Measurements from ENCODE around the gene DLK1.

Gene DLK1

GRCh38 chr14:100706200-100706599 is 20.5 kb upstream of the DLK1 start:
- Histone ChIP-seq H3K9me3 (ENCODE audit: control insufficient read depth, insufficient read depth, low read length) (no peaks in the 10 kb centered on the region), H3K36me3 (ENCODE audit: control insufficient read depth, insufficient read depth, low read length) (no peaks in the 10 kb centered on the region), H3K4me1 (ENCODE audit: control insufficient read depth, insufficient read depth, low read length) (peaks cover 21% of the 10 kb centered on the region), H3K9ac (ENCODE audit: low read depth, low read length) (no peak overlapping the region), H3K27me3 (ENCODE audit: control insufficient read depth, insufficient read depth, low read length) (peaks cover 25% of the 10 kb centered on the region), H3K27ac (ENCODE audit: low read depth, low read length) (no peak overlapping the region), H3K4me3 (ENCODE audit: low read depth, low read length) (no peak overlapping the region)

- H3K9me3 ChIP-seq (ENCODE audit: control insufficient read depth, insufficient read depth, low read length) = no peaks in the 10 kb centered on the region
- H3K4me1 ChIP-seq (ENCODE audit: control insufficient read depth, insufficient read depth, low read length) = peaks cover 21% of the 10 kb centered on the region
- no peak overlapping the region for H3K4me3 ChIP-seq (ENCODE audit: low read depth, low read length)
- H3K36me3 ChIP-seq (ENCODE audit: control insufficient read depth, insufficient read depth, low read length) = no peaks in the 10 kb centered on the region
- peaks cover 31% of the 10 kb centered on the region for H3K27me3 ChIP-seq (ENCODE audit: control insufficient read depth, insufficient read depth, low read length)
- no peak overlapping the region for H3K27ac ChIP-seq (ENCODE audit: low read depth, low read length)
- no peak overlapping the region for H3K9ac ChIP-seq (ENCODE audit: low read depth, low read length)
Observed at GRCh38 chr14:100706860-100707259, 19.8 kb upstream of the DLK1 start.

- Histone ChIP-seq H3K4me1 (ENCODE audit: control insufficient read depth, insufficient read depth, low read length) (peaks cover 21% of the 10 kb centered on the region), H3K4me3 (ENCODE audit: low read depth, low read length) (peak overlapping the region; percentile 43), H3K9ac (ENCODE audit: low read depth, low read length) (no peak overlapping the region), H3K27me3 (ENCODE audit: control insufficient read depth, insufficient read depth, low read length) (peaks cover 33% of the 10 kb centered on the region), H3K27ac (ENCODE audit: low read depth, low read length) (no peak overlapping the region), H3K36me3 (ENCODE audit: control insufficient read depth, insufficient read depth, low read length) (no peaks in the 10 kb centered on the region), H3K9me3 (ENCODE audit: control insufficient read depth, insufficient read depth, low read length) (no peaks in the 10 kb centered on the region)
Observed at GRCh38 chr14:100708425-100709288, 18.0 kb upstream of the DLK1 start.

DNA sequence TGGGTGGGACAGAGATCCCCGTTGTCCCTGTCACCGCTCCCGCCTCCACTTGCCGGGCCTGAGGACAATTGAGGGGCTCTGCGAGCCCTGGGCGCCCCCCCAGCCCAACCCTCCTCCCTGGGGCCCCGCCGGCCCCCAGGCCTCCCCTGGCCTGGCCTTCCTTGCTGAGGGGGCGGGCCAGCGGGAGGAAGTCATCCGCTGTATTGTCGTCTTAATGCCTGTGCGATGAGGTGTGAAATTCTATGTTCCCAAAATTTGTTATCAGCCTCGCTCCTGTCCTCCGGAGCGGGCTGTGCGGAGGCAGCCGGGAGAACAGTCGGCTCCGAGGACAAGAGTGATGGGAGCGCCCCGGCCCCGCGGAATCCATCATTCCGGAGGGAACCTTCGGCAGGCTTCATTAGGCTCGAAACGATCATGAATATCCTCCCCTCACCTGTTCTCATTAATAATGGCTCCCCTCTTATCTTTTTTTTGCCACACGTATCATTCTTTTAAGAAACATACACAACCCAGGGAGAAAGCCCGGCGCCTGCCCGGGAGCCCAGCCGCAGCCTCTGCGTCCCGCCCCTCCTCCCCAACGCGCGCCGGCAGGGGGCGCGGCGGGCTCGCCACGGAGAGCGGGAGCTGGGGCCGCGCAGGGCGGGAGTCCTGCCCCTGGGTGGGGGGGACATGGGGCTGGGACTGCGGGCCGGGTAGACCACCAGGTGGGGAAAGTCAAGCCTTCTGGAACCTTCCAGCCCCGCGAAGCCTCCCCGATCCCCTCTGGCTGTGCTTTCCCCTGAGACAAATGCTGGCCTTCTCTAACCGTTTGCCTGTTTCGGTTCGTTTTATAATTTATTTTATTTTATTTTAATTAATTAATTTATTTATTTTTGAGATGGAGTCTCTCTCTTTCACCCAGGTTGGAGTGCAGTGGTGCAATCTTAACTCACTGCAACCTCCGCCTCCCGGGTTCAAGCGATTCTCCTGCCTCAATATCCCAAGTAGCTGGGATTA is 17.1 kb upstream of the DLK1 start:
- Histone ChIP-seq H3K9me3 (ENCODE audit: control insufficient read depth, insufficient read depth, low read length) (no peaks in the 10 kb centered on the region), H3K27ac (ENCODE audit: low read depth, low read length) (no peak overlapping the region), H3K9ac (ENCODE audit: low read depth, low read length) (no peak overlapping the region), H3K4me3 (ENCODE audit: low read depth, low read length) (peak overlapping the region; percentile 43), H3K36me3 (ENCODE audit: control insufficient read depth, insufficient read depth, low read length) (no peaks in the 10 kb centered on the region), H3K4me1 (ENCODE audit: control insufficient read depth, insufficient read depth, low read length) (peaks cover 21% of the 10 kb centered on the region), H3K27me3 (ENCODE audit: control insufficient read depth, insufficient read depth, low read length) (peaks cover 33% of the 10 kb centered on the region)

GRCh38 chr14:100710391-100710790 is 16.3 kb upstream of the DLK1 start:
- Histone ChIP-seq H3K9ac (ENCODE audit: low read depth, low read length) (no peak overlapping the region), H3K36me3 (ENCODE audit: control insufficient read depth, insufficient read depth, low read length) (no peaks in the 10 kb centered on the region), H3K27ac (ENCODE audit: low read depth, low read length) (no peak overlapping the region), H3K4me1 (ENCODE audit: control insufficient read depth, insufficient read depth, low read length) (peaks cover 21% of the 10 kb centered on the region), H3K4me3 (ENCODE audit: low read depth, low read length) (no peak overlapping the region), H3K27me3 (ENCODE audit: control insufficient read depth, insufficient read depth, low read length) (peaks cover 33% of the 10 kb centered on the region), H3K9me3 (ENCODE audit: control insufficient read depth, insufficient read depth, low read length) (no peaks in the 10 kb centered on the region)

GRCh38 chr14:100710826-100711462 is 15.7 kb upstream of the DLK1 start:
- Histone ChIP-seq H3K9me3 (ENCODE audit: control insufficient read depth, insufficient read depth, low read length) (no peaks in the 10 kb centered on the region), H3K4me1 (ENCODE audit: control insufficient read depth, insufficient read depth, low read length) (peaks cover 21% of the 10 kb centered on the region), H3K36me3 (ENCODE audit: control insufficient read depth, insufficient read depth, low read length) (no peaks in the 10 kb centered on the region), H3K27me3 (ENCODE audit: control insufficient read depth, insufficient read depth, low read length) (peaks cover 33% of the 10 kb centered on the region), H3K9ac (ENCODE audit: low read depth, low read length) (no peak overlapping the region), H3K27ac (ENCODE audit: low read depth, low read length) (no peak overlapping the region), H3K4me3 (ENCODE audit: low read depth, low read length) (no peak overlapping the region)

- Histone ChIP-seq H3K27ac (ENCODE audit: low read depth, low read length) (no peak overlapping the region), H3K27me3 (ENCODE audit: control insufficient read depth, insufficient read depth, low read length) (peaks cover 33% of the 10 kb centered on the region), H3K36me3 (ENCODE audit: control insufficient read depth, insufficient read depth, low read length) (no peaks in the 10 kb centered on the region), H3K9me3 (ENCODE audit: control insufficient read depth, insufficient read depth, low read length) (no peaks in the 10 kb centered on the region), H3K9ac (ENCODE audit: low read depth, low read length) (no peak overlapping the region), H3K4me1 (ENCODE audit: control insufficient read depth, insufficient read depth, low read length) (peaks cover 21% of the 10 kb centered on the region), H3K4me3 (ENCODE audit: low read depth, low read length) (no peak overlapping the region)
Observed at GRCh38 chr14:100711493-100711892, 15.2 kb upstream of the DLK1 start.

DNA sequence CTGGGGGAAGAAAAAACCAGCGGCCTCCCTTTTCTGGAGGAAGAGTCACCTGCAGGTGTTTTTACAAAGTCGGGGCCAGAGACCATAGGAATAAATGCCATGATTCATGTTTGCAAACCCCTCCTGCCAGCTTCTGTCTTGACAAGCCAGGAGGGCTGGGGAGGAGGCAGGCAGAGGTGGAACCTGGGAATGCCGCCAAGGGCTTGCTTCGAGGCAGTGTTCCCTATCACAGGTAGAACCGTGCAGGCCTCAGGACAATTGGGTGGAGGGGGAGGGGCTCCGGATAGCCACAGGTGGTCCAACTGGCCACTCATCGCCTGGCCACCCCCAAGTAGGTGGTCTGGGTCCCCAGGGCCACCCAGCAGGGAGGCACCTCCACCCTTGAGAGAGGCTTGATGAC is 14.2 kb upstream of the DLK1 start:
- H3K4me1 ChIP-seq (ENCODE audit: control insufficient read depth, insufficient read depth, low read length) = peaks cover 21% of the 10 kb centered on the region

GRCh38 chr14:100713705-100714104 is 13.0 kb upstream of the DLK1 start:
- Histone ChIP-seq H3K36me3 (ENCODE audit: control insufficient read depth, insufficient read depth, low read length) (no peaks in the 10 kb centered on the region), H3K4me3 (ENCODE audit: low read depth, low read length) (no peak overlapping the region), H3K9me3 (ENCODE audit: control insufficient read depth, insufficient read depth, low read length) (no peaks in the 10 kb centered on the region), H3K4me1 (ENCODE audit: control insufficient read depth, insufficient read depth, low read length) (peaks cover 16% of the 10 kb centered on the region), H3K27me3 (ENCODE audit: control insufficient read depth, insufficient read depth, low read length) (peaks cover 30% of the 10 kb centered on the region), H3K27ac (ENCODE audit: low read depth, low read length) (no peak overlapping the region), H3K9ac (ENCODE audit: low read depth, low read length) (no peak overlapping the region)

More for the DNA sequence above, 14.2 kb upstream of the DLK1 start:
- Histone ChIP-seq H3K27ac (ENCODE audit: low read depth, low read length) (no peak overlapping the region), H3K36me3 (ENCODE audit: control insufficient read depth, insufficient read depth, low read length) (no peaks in the 10 kb centered on the region), H3K4me3 (ENCODE audit: low read depth, low read length) (no peak overlapping the region), H3K9me3 (ENCODE audit: control insufficient read depth, insufficient read depth, low read length) (no peaks in the 10 kb centered on the region), H3K27me3 (ENCODE audit: control insufficient read depth, insufficient read depth, low read length) (peaks cover 33% of the 10 kb centered on the region), H3K9ac (ENCODE audit: low read depth, low read length) (no peak overlapping the region)

- peaks cover 23% of the 10 kb centered on the region for H3K27me3 ChIP-seq (ENCODE audit: control insufficient read depth, insufficient read depth, low read length)
- no peaks in the 10 kb centered on the region for H3K36me3 ChIP-seq (ENCODE audit: control insufficient read depth, insufficient read depth, low read length)
- peaks cover 10% of the 10 kb centered on the region for H3K4me1 ChIP-seq (ENCODE audit: control insufficient read depth, insufficient read depth, low read length)
- no peaks in the 10 kb centered on the region for H3K9me3 ChIP-seq (ENCODE audit: control insufficient read depth, insufficient read depth, low read length)
- no peak overlapping the region for H3K27ac ChIP-seq (ENCODE audit: low read depth, low read length)
- H3K9ac ChIP-seq (ENCODE audit: low read depth, low read length) = no peak overlapping the region
- H3K4me3 ChIP-seq (ENCODE audit: low read depth, low read length) = no peak overlapping the region
Observed at GRCh38 chr14:100714258-100714892, 12.3 kb upstream of the DLK1 start.
